Activated CD8-positive, alpha-beta T cell treated with anti-CD3 and anti-CD28 coated beads, Interleukin-2, amount 10 ng/mL, durations not matched to agents 7 days and 5 days (primary cell): ENCODE data around the gene XPC. TPM values are rescaled to one million over a fixed set of nuclear protein-coding genes. Genes with fewer than 3 reads are reported as not detected.
A peak's percentile ranks its signal among the peaks of the same experiment; 100 is the strongest.

Source experiments
- ATAC-seq: fragments of 150-1000 bp; cut with Tn5 transposase; one replicate; pipeline ENCODE4 v1.10.0; 2021; ENCODE audit warnings: moderate library complexity
- CTCF ChIA-PET: fragments of 350-600 bp; sonication (Branson Sonifier 250); formaldehyde crosslinking; loops from one replicate; lab custom pipeline; 2021; ENCODE audit warnings: antibody characterized with exemption; lab: Charles Lee
- POLR2A ChIA-PET: fragments of 350-600 bp; sonication (Branson Sonifier 250); formaldehyde crosslinking; loops from one replicate; lab custom pipeline; 2021; ENCODE audit warnings: antibody characterized with exemption; lab: Charles Lee
- DNase-seq: peaks from one replicate; pipeline ENCODE4 v3.0.0-alpha.2; 2020
- H3K27ac Mint-ChIP-seq: one replicate; pipeline ENCODE4 v1.8.0; 2021; ENCODE audit warnings: mild to moderate bottlenecking, mixed read lengths
- H3K27me3 Mint-ChIP-seq: one replicate; pipeline ENCODE4 v1.8.0; 2021; ENCODE audit warnings: low read depth, mixed read lengths
- H3K36me3 Mint-ChIP-seq: one replicate; pipeline ENCODE4 v1.8.0; 2021; ENCODE audit warnings: low read depth, mixed read lengths
- H3K4me1 Mint-ChIP-seq: one replicate; pipeline ENCODE4 v1.8.0; 2021; ENCODE audit warnings: low read depth, mixed read lengths
- H3K4me3 Mint-ChIP-seq: one replicate; pipeline ENCODE4 v1.8.0; 2021; ENCODE audit warnings: mild to moderate bottlenecking, mixed read lengths
- H3K9me3 Mint-ChIP-seq: one replicate; pipeline ENCODE4 v1.8.0; 2022; ENCODE audit warnings: mixed read lengths; ENCODE audit not compliant: insufficient read depth
- total RNA-seq, 2 experiments: library from RNA; stranded (reverse); gene quantifications; one replicate each; pipeline ENCODE4 v1.2.3, GENCODE V29; 2021

XPC gene
- total RNA-seq, 2 experiments from 2014 or later, result 29.4 to 31.6 TPM

GRCh38 chr3:14146381-14147065 is 31.9 kb downstream of the XPC start:
- ChIA-PET POLR2A (interaction anchor here (1.2 to 5.9 kb wide), 3 partner anchors 21 to 32 kb away, joined by 3 to 55 read pairs (median 26); partner anchors contain the start of genes CHCHD4, LSM3, TMEM43 and XPC), CTCF (interaction anchor here (1.5 kb wide), 1 partner anchor 250 kb away, joined by 4 read pairs; no protein-coding TSS in a partner anchor)
- no peaks in the 10 kb centered on the region for H3K27me3 Mint-ChIP-seq
- H3K36me3 Mint-ChIP-seq, result peaks cover 43% of the 10 kb centered on the region
- no peak overlapping the region for H3K4me3 Mint-ChIP-seq
- H3K27ac Mint-ChIP-seq, result peak overlapping the region; percentile 1
- no peak for ATAC-seq
- no peaks in the 10 kb centered on the region for H3K9me3 Mint-ChIP-seq
- H3K4me1 Mint-ChIP-seq, result peaks cover 36% of the 10 kb centered on the region
- DNase-seq, result no peak

DNA sequence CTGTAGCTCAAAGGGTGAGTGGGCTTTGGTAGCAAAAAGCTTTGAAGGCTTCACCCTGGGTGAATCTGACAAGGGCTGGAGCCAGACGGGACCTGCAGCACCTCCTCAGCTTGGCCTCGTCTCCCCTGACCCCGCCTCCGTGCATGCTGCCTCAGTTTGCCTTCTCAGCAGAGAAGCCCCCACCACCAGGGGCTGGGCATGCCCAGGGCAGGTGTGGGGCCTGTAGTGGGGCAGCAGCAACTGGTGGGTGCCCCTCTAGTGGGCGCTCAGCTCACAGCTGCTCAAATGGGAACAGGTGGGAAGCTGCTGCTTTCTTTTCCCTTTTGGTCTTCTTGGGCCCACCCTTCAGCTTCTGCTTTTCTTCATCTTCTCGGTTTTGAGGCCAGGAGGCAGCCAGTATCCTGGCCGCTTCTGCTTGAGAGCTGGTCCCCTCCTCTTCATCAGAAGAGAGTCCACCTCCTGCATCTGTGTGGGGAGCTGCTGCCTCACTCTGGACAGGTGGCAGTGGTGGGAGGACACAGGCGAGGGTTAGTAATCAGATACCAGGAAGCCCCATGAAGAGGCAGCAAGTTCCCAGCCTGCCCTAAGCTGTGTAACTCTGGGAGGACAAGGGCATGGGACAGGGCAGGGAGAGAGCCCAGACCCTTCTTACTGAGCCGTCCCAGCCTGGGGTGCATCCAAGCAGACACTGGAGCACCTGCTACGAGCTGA is 32.6 kb downstream of the XPC start:
- ChIA-PET CTCF (interaction anchor here (1.1 to 2.3 kb wide), 5 partner anchors 20 to 249 kb away, joined by 3 to 10 read pairs (median 4); partner anchors contain the start of genes CHCHD4, LSM3, TMEM43 and XPC), POLR2A (interaction anchor here (1.2 to 5.9 kb wide), 3 partner anchors 20 to 33 kb away, joined by 3 to 55 read pairs (median 26); partner anchors contain the start of genes CHCHD4, LSM3, TMEM43 and XPC)
- H3K27ac Mint-ChIP-seq, result peak overlapping the region; percentile 35
- DNase-seq (no peak), ATAC-seq (no peak)
- H3K36me3 Mint-ChIP-seq, result peaks cover 42% of the 10 kb centered on the region
- no peaks in the 10 kb centered on the region for H3K9me3 Mint-ChIP-seq
- H3K4me3 Mint-ChIP-seq, result no peak overlapping the region
- peaks cover 36% of the 10 kb centered on the region for H3K4me1 Mint-ChIP-seq
- H3K27me3 Mint-ChIP-seq, result no peaks in the 10 kb centered on the region

- no peaks in the 10 kb centered on the region for H3K9me3 Mint-ChIP-seq
- no peak for ATAC-seq
- peaks cover 40% of the 10 kb centered on the region for H3K36me3 Mint-ChIP-seq
- peaks cover 36% of the 10 kb centered on the region for H3K4me1 Mint-ChIP-seq
- DNase-seq, result no peak
- H3K27ac Mint-ChIP-seq, result peak overlapping the region; percentile 65
- no peaks in the 10 kb centered on the region for H3K27me3 Mint-ChIP-seq
- POLR2A ChIA-PET, result interaction anchor here (0.6 to 5.9 kb wide), 4 partner anchors 19 to 281 kb away, joined by 3 to 55 read pairs (median 14); partner anchors contain the start of genes CHCHD4, LSM3, TMEM43 and XPC
- CTCF ChIA-PET, result interaction anchor here (1.1 to 2.3 kb wide), 5 partner anchors 8 to 58 kb away, joined by 3 to 10 read pairs (median 3); partner anchors contain the start of genes CHCHD4, LSM3, TMEM43 and XPC
- no peak overlapping the region for H3K4me3 Mint-ChIP-seq
These were observed 33.2 kb downstream of the XPC start for GRCh38 chr3:14145236-14145635.

DNA sequence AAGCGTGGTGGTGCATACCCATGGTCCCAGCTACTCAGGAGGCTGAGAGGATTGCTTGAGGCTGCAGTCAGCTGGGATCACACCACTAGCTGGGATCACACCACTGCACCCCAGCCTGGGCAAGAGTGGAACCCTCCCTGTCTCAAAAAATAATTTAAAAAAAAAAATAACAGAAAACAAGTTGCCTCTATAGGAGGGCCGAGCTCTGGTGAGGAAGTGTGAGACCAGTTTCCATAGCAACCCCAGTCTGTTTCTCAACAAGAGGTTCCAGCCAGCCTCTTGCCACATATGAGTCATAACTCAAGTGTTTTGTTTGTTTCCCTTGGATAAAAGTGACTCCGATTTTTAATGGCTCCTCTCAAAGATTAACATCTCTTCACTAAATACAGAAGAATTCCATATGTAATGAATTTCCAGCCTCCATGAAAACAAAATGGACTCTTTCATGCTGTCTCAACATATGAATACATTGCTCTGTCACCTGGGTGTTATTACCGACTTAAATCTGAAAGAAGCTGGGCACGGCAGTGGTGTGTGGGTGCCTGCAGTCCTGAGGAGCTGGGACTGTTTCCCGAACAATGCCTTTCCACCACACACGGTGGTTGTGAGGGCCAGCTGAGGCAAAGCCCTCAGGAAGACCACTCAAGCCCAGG is 33.9 kb downstream of the XPC start:
- ChIA-PET CTCF (interaction anchor here (1.1 to 2.3 kb wide), 5 partner anchors 8 to 59 kb away, joined by 3 to 10 read pairs (median 3); partner anchors contain the start of genes CHCHD4, LSM3, TMEM43 and XPC), POLR2A (interaction anchor here (0.6 to 5.9 kb wide), 4 partner anchors 16 to 282 kb away, joined by 3 to 55 read pairs (median 14); partner anchors contain the start of genes CHCHD4, LSM3, TMEM43 and XPC)
- ATAC-seq (peak; percentile 85), DNase-seq (peak; percentile 86)
- Mint-ChIP-seq H3K27me3 (no peaks in the 10 kb centered on the region), H3K9me3 (no peaks in the 10 kb centered on the region), H3K4me3 (peak overlapping the region; percentile 52), H3K36me3 (peaks cover 40% of the 10 kb centered on the region), H3K27ac (peak overlapping the region; percentile 88), H3K4me1 (peaks cover 36% of the 10 kb centered on the region)

DNA sequence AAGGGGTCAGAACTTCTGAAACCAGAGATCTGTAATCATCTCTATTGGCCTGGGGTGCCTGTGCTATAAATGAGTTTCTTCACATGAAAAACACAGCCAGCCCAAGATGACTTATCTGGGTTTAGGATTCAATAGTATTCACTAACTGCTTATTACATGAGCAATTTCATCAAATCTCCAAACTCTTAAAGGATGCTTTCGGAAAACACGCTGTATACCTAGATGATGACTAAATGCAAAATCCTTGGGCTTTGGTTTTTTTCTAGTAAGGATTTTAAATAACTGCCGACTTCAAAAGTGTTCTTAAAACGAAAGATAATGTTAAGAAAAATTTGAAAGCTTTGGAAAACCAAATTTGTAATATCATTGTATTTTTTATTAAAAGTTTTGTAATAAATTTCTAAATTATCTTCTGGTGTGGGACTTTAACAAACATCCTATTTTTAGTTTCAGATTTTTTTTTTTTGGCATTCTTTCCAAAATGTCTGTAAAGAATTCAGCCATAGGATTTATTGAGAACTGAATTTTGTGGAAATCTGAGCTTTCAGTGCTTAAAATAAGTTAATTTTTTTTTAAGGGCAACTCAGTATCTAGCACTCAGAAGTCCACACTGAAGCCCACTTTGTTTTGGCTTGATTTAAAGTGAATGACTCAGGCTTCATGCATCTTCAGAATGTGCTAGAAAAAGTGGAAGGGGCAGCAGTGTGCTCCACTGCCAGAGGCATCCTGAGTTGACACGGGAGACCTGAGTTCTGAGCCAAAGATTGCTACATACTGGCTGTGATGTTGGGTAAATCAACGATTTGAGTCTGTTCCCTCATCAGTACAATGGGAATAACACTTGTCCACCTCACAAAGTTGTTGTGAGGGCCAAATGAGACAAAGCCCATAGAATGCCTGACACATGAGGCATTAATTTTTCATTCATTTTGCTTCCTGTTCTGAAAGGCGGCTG is 34.9 kb downstream of the XPC start:
- no peak for ATAC-seq
- Mint-ChIP-seq H3K9me3 (no peaks in the 10 kb centered on the region), H3K36me3 (peaks cover 41% of the 10 kb centered on the region), H3K4me3 (no peak overlapping the region), H3K27me3 (no peaks in the 10 kb centered on the region), H3K27ac (peak overlapping the region; percentile 88), H3K4me1 (peaks cover 36% of the 10 kb centered on the region)
- ChIA-PET POLR2A (interaction anchor here (0.8 to 5.9 kb wide), 4 partner anchors 15 to 35 kb away, joined by 3 to 55 read pairs (median 21); partner anchors contain the start of genes CHCHD4, LSM3, TMEM43 and XPC), CTCF (interaction anchor here (1.5 to 3.5 kb wide), 6 partner anchors 9 to 247 kb away, joined by 3 to 17 read pairs (median 7); partner anchors contain the start of genes CHCHD4, LSM3, TMEM43 and XPC)
- DNase-seq, result no peak

DNA sequence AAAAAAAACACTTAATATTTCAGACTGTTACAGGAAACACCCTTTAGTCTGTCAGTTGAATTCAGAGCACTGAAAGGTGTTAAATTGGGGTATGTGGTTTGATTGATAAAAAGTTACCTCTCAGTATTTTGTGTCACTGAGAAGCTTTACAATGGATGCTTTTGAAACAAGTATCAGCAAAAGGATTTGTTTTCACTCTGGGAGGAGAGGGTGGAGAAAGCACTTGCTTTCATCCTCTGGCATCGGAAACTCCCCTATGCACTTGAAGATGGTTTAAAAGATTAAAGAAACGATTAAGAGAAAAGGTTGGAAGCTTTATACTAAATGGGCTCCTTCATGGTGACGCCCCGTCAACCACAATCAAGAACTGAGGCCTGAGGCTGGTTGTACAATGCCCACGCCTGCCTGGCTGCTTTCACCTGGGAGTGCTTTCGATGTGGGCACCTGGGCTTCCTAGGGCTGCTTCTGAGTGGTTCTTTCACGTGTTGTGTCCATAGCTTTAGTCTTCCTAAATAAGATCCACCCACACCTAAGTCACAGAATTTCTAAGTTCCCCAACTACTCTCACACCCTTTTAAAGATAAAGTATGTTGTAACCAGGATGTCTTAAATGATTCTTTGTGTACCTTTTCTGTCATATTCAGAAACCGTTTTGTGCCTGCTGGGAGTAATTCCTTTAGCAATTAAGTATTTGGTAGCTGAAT is 35.7 kb downstream of the XPC start:
- Mint-ChIP-seq H3K36me3 (peaks cover 41% of the 10 kb centered on the region), H3K9me3 (no peaks in the 10 kb centered on the region), H3K27me3 (no peaks in the 10 kb centered on the region), H3K27ac (peak overlapping the region; percentile 83), H3K4me3 (no peak overlapping the region), H3K4me1 (peaks cover 36% of the 10 kb centered on the region)
- POLR2A ChIA-PET, result interaction anchor here (2.3 to 5.9 kb wide), 3 partner anchors 10 to 36 kb away, joined by 5 to 55 read pairs (median 16); partner anchors contain the start of genes CHCHD4, LSM3, TMEM43 and XPC
- DNase-seq (no peak), ATAC-seq (peak; percentile 28)
- CTCF ChIA-PET, result interaction anchor here (1.0 to 3.5 kb wide), 4 partner anchors 15 to 246 kb away, joined by 3 to 17 read pairs (median 7); partner anchors contain the start of genes CHCHD4, LSM3, TMEM43 and XPC

GRCh38 chr3:14141602-14142341 is 36.6 kb downstream of the XPC start:
- peaks cover 36% of the 10 kb centered on the region for H3K4me1 Mint-ChIP-seq
- CTCF ChIA-PET, result interaction anchor here (1.0 to 3.5 kb wide), 3 partner anchors 14 to 245 kb away, joined by 3 to 17 read pairs (median 7); partner anchors contain the start of genes CHCHD4 and TMEM43
- no peak for ATAC-seq

DNA sequence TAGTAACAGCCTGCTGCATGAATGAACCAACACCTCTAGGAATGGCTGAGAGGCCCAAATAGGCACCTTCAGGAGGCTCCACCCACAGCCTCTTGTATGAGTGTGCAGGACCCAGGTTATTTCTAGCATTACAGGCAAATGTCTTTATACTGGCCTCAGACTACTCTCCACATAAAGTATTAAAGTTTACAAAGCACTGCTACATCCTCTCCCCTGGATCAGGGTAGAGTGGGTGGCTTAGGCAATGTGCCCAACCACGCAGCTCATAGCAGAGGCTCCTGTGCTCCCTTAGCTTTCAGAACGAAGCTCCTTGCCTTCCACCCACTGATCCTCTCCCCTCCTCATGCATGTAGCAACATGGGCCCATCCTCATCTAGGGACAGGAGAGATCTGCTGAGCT is 37.3 kb downstream of the XPC start:
- Mint-ChIP-seq H3K4me3 (no peak overlapping the region), H3K27ac (peak overlapping the region; percentile 68), H3K27me3 (no peaks in the 10 kb centered on the region), H3K4me1 (peaks cover 36% of the 10 kb centered on the region), H3K9me3 (no peaks in the 10 kb centered on the region), H3K36me3 (peaks cover 33% of the 10 kb centered on the region)
- ATAC-seq (no peak), DNase-seq (no peak)
- ChIA-PET POLR2A (interaction anchor here (2.3 to 3.5 kb wide), 2 partner anchors 8 to 37 kb away, joined by 5 to 16 read pairs; partner anchors contain the start of genes LSM3 and XPC), CTCF (interaction anchor here (3.5 kb wide), 1 partner anchor 16 kb away, joined by 17 read pairs; the partner anchor contains the start of genes CHCHD4 and TMEM43)

More at GRCh38 chr3:14141602-14142341, 36.6 kb downstream of the XPC start:
- peak overlapping the region; percentile 83 for H3K27ac Mint-ChIP-seq
- POLR2A ChIA-PET, result interaction anchor here (2.3 to 5.9 kb wide), 3 partner anchors 9 to 37 kb away, joined by 5 to 55 read pairs (median 16); partner anchors contain the start of genes CHCHD4, LSM3, TMEM43 and XPC
- H3K9me3 Mint-ChIP-seq, result no peaks in the 10 kb centered on the region
- H3K27me3 Mint-ChIP-seq, result no peaks in the 10 kb centered on the region
- peaks cover 33% of the 10 kb centered on the region for H3K36me3 Mint-ChIP-seq
- H3K4me3 Mint-ChIP-seq, result no peak overlapping the region
- no peak for DNase-seq

DNA sequence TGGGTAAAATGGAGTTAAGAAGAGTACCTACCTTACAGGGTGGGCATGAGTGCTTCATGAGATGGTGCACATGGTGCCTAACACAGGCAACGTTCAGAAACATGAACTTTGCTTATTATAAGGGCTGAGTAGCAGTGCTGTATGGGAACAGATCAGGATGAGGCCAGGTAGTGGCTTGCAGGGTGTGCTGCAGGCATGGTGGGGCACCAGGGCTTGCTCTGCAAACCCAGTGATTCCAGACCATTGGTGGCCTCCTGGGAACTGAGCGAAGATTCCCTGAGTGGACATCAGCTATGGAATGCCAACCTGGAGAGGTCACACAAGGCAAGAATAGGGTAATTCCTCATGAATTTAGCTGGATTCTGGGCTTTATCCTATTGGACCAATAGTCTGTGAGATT is 37.7 kb downstream of the XPC start:
- H3K36me3 Mint-ChIP-seq, result peaks cover 36% of the 10 kb centered on the region
- ATAC-seq (no peak), DNase-seq (no peak)
- no peaks in the 10 kb centered on the region for H3K9me3 Mint-ChIP-seq
- H3K4me3 Mint-ChIP-seq, result no peak overlapping the region
- no peak overlapping the region for H3K27ac Mint-ChIP-seq
- CTCF ChIA-PET, result interaction anchor here (3.5 kb wide), 1 partner anchor 15 kb away, joined by 17 read pairs; the partner anchor contains the start of genes CHCHD4 and TMEM43
- peaks cover 36% of the 10 kb centered on the region for H3K4me1 Mint-ChIP-seq
- POLR2A ChIA-PET, result interaction anchor here (2.3 to 3.5 kb wide), 2 partner anchors 7 to 38 kb away, joined by 5 to 16 read pairs; partner anchors contain the start of genes LSM3 and XPC
- no peaks in the 10 kb centered on the region for H3K27me3 Mint-ChIP-seq
